GM21360 (cell line): ENCODE measurements around the gene SBF1.

ENCODE experiments used
- ATAC-seq: cut with Tn5 transposase; IDR thresholded peaks from one replicate; pipeline ENCODE4 v1.9.1; 2021; ENCODE audit warnings: mild to moderate bottlenecking, moderate library complexity; ENCODE audit not compliant: unreplicated experiment

Gene SBF1

DNA sequence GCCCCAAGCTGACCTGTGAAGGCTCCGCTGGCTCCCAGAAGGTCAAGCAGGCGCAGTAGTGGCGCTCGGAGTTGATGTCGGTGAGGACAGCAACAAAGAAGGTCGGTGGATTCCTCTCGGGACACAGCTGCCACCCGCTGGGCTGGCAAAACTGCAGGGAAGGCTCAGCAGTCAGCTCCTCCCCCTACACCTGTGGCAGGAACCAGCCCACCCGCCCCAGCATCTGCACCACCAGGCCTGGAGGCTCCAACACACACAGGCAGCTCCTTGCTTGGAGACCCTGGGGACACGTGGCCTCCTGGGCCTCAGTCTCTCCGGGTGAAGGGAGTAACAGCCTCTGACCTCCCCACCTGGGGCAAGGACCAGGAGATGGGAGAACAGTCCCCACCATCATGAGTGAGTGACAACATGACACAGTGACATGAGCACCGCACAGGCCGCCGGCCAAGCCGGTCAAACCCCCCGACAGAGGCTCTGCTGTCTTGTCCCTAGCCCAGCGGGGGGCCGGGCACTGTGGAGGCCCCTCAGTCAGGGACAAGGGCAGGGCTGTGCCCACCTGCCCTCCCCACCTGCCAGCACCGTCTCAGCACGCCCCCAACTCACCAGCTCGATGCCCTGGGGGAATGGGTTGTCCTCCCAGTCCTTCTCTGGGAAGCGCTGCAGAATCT, 6.9 kb downstream of the SBF1 start:
- no peak for ATAC-seq

GRCh38 chr22:50467341-50467740, 7.5 kb downstream of the SBF1 start:
- no peak for ATAC-seq

GRCh38 chr22:50465066-50465930, 9.5 kb downstream of the SBF1 start:
- ATAC-seq: no peak

- no peak for ATAC-seq
Observed at GRCh38 chr22:50464451-50464850, 10.4 kb downstream of the SBF1 start.

DNA sequence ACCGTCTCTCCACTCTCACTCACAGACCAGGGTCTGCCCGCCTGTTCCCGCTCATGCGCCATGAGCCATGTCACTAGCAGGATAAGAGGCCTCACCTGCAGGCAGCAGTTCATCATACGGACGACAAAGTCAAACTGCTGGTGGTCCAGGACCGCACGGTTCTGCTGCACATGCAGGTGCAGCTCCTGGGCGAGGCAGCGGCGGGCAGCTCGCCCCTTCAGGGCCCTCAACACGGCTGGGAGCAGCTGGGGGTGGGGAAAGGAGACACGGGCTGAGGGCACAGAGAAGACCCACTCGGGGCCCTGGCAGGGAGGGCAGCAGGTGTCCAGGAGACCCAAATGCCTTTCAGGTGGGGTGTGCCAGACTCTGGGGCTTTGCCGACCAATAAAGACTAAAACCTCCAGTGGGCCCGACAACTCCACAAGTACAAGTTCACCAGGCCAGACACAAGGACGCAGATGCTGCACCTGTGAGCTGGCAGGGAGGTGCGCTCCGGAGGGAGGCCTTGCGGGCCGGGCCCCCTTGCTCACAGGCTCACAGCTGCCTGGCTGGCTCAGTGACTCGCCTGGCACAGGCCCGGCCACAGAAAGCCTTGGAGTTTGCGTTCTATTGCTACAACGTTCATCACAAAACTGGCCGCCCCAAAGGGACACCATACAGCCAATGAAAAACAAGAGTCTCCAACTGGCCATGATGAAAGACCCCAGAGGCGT, 11.5 kb downstream of the SBF1 start:
- ATAC-seq: no peak

- ATAC-seq: no peak
Observed at GRCh38 chr22:50461979-50462540, 12.8 kb downstream of the SBF1 start.

GRCh38 chr22:50461536-50461935, 13.3 kb downstream of the SBF1 start:
- ATAC-seq: no peak

- ATAC-seq: no peak
Observed at GRCh38 chr22:50460938-50461337, 13.9 kb downstream of the SBF1 start.

- ATAC-seq: no peak
Observed at GRCh38 chr22:50459496-50460140, 15.2 kb downstream of the SBF1 start.

DNA sequence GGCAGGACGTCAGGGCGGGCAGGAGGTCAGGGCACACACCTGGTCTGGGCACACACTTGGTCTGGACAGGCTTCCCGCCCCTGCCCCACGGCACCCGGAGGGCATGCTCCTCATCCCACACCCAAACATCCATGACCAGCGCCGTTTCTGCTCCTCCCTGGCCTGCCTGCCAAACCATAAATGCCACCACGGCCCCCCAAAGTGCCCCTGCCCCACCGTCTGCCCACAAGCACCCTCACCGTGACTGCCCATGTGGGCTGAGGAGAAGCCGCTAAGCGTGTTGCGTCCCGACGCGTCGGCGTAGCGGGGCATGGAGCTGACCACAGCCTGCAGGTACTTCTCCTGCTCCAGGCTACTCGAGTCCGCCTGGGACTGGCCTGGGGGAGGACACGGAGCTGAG, 15.8 kb downstream of the SBF1 start:
- no peak for ATAC-seq

- ATAC-seq: no peak
Observed at GRCh38 chr22:50456466-50457234, 18.2 kb downstream of the SBF1 start.

DNA sequence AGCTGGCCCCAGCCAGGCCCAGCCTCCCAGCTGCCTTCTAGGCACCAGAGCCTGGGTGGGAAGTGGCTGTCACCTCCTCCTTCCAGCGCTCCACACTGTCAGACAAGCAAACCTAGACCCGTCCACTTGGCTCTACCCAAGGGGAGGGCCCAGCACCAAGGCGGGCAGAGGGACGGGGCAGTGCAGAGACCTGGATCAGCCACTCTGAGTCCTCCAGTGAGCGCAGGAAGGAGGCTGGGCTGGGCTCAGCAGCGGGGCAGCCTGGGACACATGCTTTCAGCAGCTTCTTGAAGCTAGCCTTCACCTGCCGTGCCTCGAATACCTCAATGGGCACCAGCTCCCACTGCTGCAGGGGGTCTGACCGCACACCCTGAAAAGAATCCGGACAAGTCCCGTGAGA, 18.8 kb downstream of the SBF1 start:
- ATAC-seq: no peak

DNA sequence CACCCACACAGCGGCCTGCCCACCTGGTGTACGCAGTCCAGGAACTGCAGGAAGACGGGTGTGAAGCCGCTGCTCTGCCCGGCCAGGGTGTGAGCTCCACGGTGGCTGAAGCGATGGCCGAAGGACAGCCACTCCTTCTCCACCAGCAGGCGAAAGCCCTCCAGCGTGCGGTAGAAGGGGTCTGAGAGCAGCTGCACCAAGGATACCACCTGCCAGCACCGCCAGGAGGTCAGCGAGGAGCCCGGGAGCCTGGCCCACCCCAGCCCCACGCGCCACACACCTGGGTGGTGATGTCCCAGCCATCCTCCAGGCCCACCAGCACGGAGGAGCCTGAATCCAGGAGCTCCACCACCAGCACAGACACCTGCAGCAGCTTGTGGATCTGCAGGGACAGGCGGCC, 19.6 kb downstream of the SBF1 start:
- ATAC-seq: no peak

DNA sequence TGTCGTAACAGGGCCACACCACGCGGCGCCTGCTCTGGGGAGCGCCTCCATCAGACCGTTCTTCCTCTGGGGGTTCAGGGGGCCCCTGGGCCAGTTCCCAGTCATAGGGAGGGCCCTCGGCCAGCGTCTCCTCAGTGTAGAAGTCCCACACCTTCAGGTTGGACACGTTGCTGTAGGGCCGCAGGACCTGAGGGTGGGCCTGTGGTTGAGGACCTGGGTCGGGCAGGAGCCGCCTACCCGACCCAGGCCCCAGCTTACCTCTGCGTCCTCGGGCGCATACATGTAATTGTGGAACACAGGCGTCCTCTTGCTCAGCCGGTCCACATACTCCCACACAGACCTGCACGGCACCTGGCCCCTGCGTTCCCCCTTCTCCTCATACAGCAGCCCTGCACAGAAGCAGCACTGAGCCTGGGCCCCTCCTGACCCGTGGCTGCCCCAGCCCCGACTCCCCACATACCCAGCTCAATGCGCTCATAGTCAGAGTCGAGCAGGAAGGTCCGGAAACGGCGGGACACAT, 20.2 kb downstream of the SBF1 start:
- no peak for ATAC-seq

- ATAC-seq: no peak
Observed at GRCh38 chr22:50452649-50453048, 22.2 kb downstream of the SBF1 start.

DNA sequence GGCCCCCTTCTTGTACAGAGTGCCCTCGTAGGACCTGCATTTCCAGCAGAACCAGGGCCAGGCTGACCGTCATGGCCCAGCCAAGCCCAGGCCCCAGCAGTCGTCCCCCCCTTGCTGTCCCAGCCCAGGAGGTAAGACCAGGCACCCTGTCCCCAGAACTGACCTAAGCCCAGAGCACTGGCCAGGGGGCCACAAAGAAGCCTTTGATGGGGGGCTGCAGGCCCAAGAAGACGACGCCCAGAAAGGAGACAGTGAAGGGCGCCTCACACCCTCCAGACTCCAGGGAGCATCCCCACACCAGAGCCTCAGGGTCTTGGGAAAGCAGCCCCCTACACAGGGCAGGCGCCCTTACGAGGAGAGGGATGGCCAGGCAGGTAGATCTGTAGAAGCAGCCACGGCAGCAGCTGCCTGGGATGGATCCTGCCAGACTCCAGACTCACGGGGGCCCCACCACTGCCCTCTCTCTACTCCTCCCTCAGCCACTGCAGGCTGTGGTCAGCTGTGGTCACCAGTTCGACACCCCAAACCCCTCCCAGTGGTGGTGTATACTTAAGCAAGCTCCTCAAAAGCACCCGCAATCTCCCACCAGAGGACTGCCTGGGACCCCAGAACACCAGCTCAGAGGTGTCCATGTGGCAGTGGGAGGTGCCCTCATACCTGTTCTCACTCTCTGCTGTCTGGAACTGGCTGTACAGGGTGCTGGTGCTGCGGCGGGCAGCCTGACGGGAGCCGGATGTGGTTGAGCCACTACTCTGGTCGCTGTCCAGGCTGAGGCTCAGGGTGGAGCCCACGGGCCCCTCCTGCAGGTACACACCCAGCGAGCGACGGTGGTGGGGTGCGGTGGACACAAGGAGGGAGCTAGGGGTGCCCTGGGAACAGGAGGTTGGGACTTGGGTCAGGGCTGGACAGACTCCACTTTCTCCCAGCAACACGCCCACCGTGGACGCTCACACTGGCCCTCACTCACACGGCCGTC, 27.0 kb downstream of the SBF1 start:
- ATAC-seq: no peak

DNA sequence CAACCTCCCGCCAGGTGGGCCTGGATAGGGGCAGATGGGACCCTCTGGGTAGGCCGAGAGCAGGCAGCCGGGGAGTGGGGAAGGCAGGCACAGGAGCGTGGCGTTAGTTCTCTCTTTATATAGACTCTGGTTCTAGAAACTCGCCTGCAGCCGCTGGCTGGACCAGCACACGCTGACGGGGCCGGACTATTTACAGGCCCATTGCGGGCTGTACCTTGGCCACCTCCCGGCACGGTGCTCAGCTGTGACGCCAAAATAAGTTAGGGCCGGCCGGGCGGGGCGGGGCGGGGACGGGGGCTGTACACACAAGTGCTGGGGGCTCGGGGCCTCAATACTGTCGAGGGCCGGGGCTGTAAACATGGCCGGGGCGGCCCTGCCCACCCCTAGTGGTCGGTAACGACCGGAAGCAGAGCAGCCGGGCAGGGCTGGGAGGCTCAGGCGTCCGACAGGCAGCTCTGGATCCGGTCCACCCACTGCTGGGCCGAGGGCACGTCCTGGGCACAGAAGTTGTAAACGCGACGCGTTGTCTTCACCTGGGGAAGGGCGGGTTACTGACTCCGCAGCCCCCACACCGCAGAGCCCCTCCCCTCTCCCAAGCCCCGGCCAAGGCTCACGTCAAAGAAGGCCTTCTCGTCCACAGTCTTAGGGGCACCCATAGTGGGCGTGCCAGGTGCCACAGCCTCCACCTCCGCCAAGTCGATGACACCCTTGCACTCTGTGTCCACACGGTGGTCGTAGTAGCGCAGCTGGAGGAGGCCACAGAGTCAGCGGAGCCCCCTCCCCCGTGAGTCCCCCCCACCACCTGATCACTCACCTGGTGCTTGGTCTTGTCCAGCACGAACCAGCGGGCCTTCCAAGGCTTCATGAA, 27.9 kb downstream of the SBF1 start:
- no peak for ATAC-seq
